GM12891 (cell line): ENCODE measurements around the gene SLC28A1.

Experiments used
- PAX5 ChIP-seq: IDR thresholded peaks from 2 replicates; pipeline ENCODE4 v1.6.1; 2011; ENCODE audit warnings: low read length, moderate library complexity, mild to moderate bottlenecking; ENCODE audit not compliant: insufficient read depth, severe bottlenecking
- POLR2A ChIP-seq: IDR thresholded peaks from 2 replicates; pipeline ENCODE4 v1.6.1; 2011; ENCODE audit warnings: low read depth, low read length, control low read depth
- POLR2AphosphoS5 ChIP-seq: IDR thresholded peaks from 2 replicates; pipeline ENCODE4 v1.6.1; 2011; ENCODE audit warnings: low read depth, low read length, control low read depth
- TAF1 ChIP-seq: IDR thresholded peaks from 2 replicates; pipeline ENCODE4 v1.6.1; 2011; ENCODE audit warnings: low read depth, low read length, control low read depth

DNA sequence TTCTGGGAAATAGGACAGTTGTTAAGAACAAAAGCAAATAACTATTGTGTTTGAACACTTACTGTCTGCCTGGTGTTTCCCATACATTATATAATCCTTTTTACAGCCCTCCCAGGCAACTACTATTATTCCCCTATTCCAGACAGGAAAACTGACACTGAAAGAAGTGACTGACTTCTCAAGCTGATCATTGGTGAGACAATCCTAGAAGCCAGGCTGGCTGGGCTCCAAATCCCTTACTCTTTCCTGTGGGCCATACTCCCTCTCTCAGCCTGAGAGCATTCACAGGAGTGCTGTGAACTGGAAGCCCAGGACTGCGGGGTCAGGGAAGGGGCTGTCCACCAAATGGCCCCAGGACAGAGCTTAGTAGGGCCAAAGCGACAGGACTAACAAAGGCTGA is 58.0 kb downstream of the SLC28A1 start:
- TF ChIP-seq POLR2A (no peak), TAF1 (no peak), POLR2AphosphoS5 (no peak), PAX5 (no peak)
